ENCODE data around the gene RAB3B.

Gene RAB3B

GRCh38 chr1:51962486-51963356, 27.8 kb downstream of the RAB3B start:
- TF ChIP-seq POLR2A (IDR thresholded peaks at IDR 0.05; ENCODE audit: low read depth, low read length) (no peak), TAF1 (IDR thresholded peaks at IDR 0.05; ENCODE audit: borderline replicate concordance, low read depth, low read length) (no peak), POLR2AphosphoS5 (IDR thresholded peaks at IDR 0.05; ENCODE audit: low read depth, low read length) (no peak)
- DNase-seq (ENCODE audit: insufficient read length) = no peak
- no peak for FAIRE-seq

GRCh38 chr1:51961954-51962353, 28.5 kb downstream of the RAB3B start:
- DNase-seq (ENCODE audit: insufficient read length) (no peak), FAIRE-seq (no peak)
- TF ChIP-seq POLR2A (IDR thresholded peaks at IDR 0.05; ENCODE audit: low read depth, low read length) (no peak), POLR2AphosphoS5 (IDR thresholded peaks at IDR 0.05; ENCODE audit: low read depth, low read length) (no peak), TAF1 (IDR thresholded peaks at IDR 0.05; ENCODE audit: borderline replicate concordance, low read depth, low read length) (no peak)

- DNase-seq (ENCODE audit: insufficient read length) (no peak), FAIRE-seq (no peak)
- TF ChIP-seq TAF1 (IDR thresholded peaks at IDR 0.05; ENCODE audit: borderline replicate concordance, low read depth, low read length) (no peak), POLR2A (IDR thresholded peaks at IDR 0.05; ENCODE audit: low read depth, low read length) (no peak), POLR2AphosphoS5 (IDR thresholded peaks at IDR 0.05; ENCODE audit: low read depth, low read length) (no peak)
Measured at GRCh38 chr1:51961231-51961630, 29.3 kb downstream of the RAB3B start.

- no peak for TF ChIP-seq TAF1 (IDR thresholded peaks at IDR 0.05; ENCODE audit: borderline replicate concordance, low read depth, low read length)
- TF ChIP-seq POLR2A (IDR thresholded peaks at IDR 0.05; ENCODE audit: low read depth, low read length) = no peak
- no peak for TF ChIP-seq POLR2AphosphoS5 (IDR thresholded peaks at IDR 0.05; ENCODE audit: low read depth, low read length)
- DNase-seq (ENCODE audit: insufficient read length) (no peak), FAIRE-seq (no peak)
Measured at GRCh38 chr1:51960262-51960661, 30.2 kb downstream of the RAB3B start.

GRCh38 chr1:51958824-51959223, 31.7 kb downstream of the RAB3B start:
- DNase-seq (ENCODE audit: insufficient read length) = no peak
- TF ChIP-seq POLR2AphosphoS5 (IDR thresholded peaks at IDR 0.05; ENCODE audit: low read depth, low read length) = no peak
- TF ChIP-seq POLR2A (IDR thresholded peaks at IDR 0.05; ENCODE audit: low read depth, low read length) = no peak
- no peak for TF ChIP-seq TAF1 (IDR thresholded peaks at IDR 0.05; ENCODE audit: borderline replicate concordance, low read depth, low read length)
- no peak for FAIRE-seq

GRCh38 chr1:51957618-51958017, 32.9 kb downstream of the RAB3B start:
- no peak for FAIRE-seq
- DNase-seq (ENCODE audit: insufficient read length) = no peak

GRCh38 chr1:51956528-51957509, 33.7 kb downstream of the RAB3B start:
- TF ChIP-seq POLR2A (IDR thresholded peaks at IDR 0.05; ENCODE audit: low read depth, low read length) (no peak), POLR2AphosphoS5 (IDR thresholded peaks at IDR 0.05; ENCODE audit: low read depth, low read length) (no peak), TAF1 (IDR thresholded peaks at IDR 0.05; ENCODE audit: borderline replicate concordance, low read depth, low read length) (no peak)
- DNase-seq (ENCODE audit: insufficient read length) = no peak
- no peak for FAIRE-seq

More at GRCh38 chr1:51957618-51958017, 32.9 kb downstream of the RAB3B start:
- TF ChIP-seq POLR2AphosphoS5 (IDR thresholded peaks at IDR 0.05; ENCODE audit: low read depth, low read length) = no peak

- TF ChIP-seq POLR2AphosphoS5 (IDR thresholded peaks at IDR 0.05; ENCODE audit: low read depth, low read length) = no peak
- DNase-seq (ENCODE audit: insufficient read length) (no peak), FAIRE-seq (no peak)
Measured at GRCh38 chr1:51955797-51956527, 34.5 kb downstream of the RAB3B start.

- TF ChIP-seq POLR2A (IDR thresholded peaks at IDR 0.05; ENCODE audit: low read depth, low read length) (no peak), POLR2AphosphoS5 (IDR thresholded peaks at IDR 0.05; ENCODE audit: low read depth, low read length) (no peak), TAF1 (IDR thresholded peaks at IDR 0.05; ENCODE audit: borderline replicate concordance, low read depth, low read length) (no peak)
- no peak for FAIRE-seq
- no peak for DNase-seq (ENCODE audit: insufficient read length)
Measured at GRCh38 chr1:51954783-51955182, 35.7 kb downstream of the RAB3B start.

- FAIRE-seq = no peak
- DNase-seq (ENCODE audit: insufficient read length) = no peak
- TF ChIP-seq POLR2AphosphoS5 (IDR thresholded peaks at IDR 0.05; ENCODE audit: low read depth, low read length) = no peak
- TF ChIP-seq TAF1 (IDR thresholded peaks at IDR 0.05; ENCODE audit: borderline replicate concordance, low read depth, low read length) = no peak
- TF ChIP-seq POLR2A (IDR thresholded peaks at IDR 0.05; ENCODE audit: low read depth, low read length) = no peak
Measured at GRCh38 chr1:51953079-51953478, 37.4 kb downstream of the RAB3B start.

- TF ChIP-seq POLR2AphosphoS5 (IDR thresholded peaks at IDR 0.05; ENCODE audit: low read depth, low read length) = no peak
- no peak for TF ChIP-seq POLR2A (IDR thresholded peaks at IDR 0.05; ENCODE audit: low read depth, low read length)
- no peak for TF ChIP-seq TAF1 (IDR thresholded peaks at IDR 0.05; ENCODE audit: borderline replicate concordance, low read depth, low read length)
- DNase-seq (ENCODE audit: insufficient read length) = no peak
- FAIRE-seq = no peak
Measured at GRCh38 chr1:51952638-51953037, 37.9 kb downstream of the RAB3B start.

All from GM12892 (cell line).